Cerebellar nuclear complex (tissue), 1 donor: ENCODE results near the gene DAG1.

ENCODE experiments used
- DNase-seq, 2 experiments: peaks; one replicate each; lab custom pipeline; 2025; lab: John Stamatoyannopoulos, UW

Gene DAG1

DNA sequence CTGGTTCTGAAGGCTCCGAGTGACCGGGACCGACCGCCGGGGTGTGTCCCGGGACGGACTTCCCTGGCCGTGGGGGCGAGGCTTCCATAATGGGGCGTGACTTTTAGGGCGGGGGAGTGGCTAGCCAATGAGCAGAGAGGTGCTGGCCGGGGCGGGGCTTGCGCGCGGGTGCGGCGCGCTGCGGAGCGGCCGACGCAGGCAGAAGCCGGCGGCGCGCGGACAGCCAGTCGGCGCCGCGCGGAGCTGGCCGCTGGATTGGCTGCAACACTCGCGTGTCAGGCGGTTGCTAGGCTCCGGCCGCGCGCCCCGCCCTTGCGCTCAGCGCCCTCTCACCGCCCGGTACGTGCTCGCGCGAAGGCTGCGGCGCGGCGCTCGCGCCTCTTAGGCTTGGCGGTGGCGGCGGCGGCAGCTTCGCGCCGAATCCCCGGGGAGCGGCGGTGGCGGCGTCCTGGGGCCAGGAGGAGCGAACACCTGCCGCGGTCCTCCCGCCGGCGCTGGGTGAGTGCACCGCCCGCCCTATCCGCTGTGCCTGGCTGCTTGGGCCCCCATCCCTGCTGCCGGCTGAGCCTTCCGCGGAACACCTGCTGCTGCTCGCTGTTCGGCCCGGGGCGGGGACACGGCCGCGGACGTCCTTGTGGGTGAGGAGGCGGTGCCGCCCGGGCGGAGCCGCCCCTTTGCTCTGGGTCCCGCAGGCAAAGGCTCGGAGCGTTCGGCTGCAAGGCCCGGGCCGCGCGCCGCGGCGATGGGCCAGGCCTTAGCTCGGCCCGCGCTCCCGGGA, at the start of gene DAG1:
TSS of gene DAG1 (plus strand) at position 332 of the 778 bp plus-strand sequence. CDS start 40,268 bp downstream, outside the sequence.
- peak; percentile 63 to 82 for DNase-seq

DNA sequence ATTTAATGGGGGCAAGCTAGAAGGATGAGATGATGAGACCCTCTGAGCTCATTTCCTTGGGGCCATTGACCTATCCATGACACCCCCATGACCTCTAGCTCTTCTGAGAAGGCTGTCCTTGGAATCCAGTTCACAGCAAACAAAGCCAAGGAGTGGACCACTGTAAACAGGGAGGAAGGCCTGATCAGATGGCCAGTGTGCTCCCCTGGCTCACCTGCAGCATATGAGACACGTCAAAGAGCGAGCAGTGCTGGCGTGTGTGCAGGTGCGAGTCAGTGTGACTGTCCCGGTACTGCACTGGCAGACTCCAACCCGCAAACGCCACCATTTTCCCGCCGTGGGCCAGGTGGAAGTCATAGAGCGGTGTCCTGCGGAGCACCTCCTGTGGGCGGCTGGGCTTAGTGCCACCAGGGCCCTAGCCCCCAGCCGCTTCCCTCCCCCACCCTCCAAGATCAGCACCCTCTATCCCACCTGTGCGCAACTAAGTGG, 48.1 kb upstream of the DAG1 start:
- no peak for DNase-seq

GRCh38 chr3:49422379-49423248, 47.5 kb upstream of the DAG1 start, which contains the start of gene AMT:
Gene AMT (minus strand): TSS chr3:49422473. CDS start chr3:49422450, 23 bp downstream.
- DNase-seq = peak in 1 of 2 experiments; percentile 12

DNA sequence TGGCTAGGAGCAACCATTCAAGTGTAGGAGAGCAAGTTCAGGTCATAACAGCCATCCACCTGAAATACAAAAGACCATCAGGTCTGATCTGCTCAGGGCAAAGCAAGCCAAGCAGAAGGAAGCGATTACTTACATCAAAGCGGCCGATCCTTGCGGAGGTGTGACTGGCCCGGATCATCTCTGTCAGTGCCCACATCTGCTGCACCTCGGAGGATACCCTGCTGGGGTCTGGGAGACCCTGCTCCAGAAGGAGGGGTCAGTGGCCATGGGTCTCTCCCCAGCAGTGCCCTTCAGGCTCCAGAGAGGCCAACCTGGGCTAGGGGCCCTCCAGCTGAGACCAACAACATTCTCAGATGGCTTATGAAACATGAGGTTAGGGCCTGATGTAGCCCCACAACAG, 45.3 kb upstream of the DAG1 start:
- DNase-seq = no peak

GRCh38 chr3:49427586-49427985, 42.5 kb upstream of the DAG1 start:
- DNase-seq = no peak

DNA sequence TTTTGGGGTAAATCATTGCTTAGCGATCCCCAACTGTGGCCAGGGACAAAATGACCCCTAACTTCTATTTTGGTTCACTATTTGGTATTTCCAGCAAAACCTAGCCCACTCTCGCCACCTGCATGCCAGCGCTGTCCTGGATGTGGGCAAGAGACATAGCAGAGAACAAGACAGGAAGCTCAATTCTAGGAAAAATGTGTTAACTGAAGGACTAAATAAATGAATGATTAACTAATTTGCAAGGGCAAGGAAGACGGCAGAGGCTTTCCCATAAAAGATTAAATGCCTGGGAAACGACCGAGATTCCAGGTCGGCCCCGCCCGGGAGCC, 41.4 kb upstream of the DAG1 start:
- no peak for DNase-seq

DNA sequence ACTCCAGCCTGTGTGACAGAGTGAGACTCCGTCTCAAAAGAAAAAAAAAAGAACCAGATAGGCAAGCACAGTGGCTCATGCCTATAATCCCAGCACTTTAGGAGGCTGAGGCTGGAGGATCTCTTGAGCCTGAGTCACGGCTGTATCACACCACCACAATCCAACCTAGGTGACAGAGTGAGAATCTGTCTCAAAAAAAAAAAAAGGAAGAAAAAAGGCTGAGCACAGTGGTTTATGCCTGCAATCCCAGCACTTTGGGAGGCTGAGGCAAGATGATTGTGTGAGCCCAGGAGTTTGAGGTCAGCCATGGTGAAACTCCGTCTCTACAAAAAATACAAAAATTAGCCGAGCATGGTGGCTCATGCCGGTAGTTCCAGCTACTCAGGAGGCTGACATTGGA, 35.3 kb upstream of the DAG1 start:
- no peak for DNase-seq

GRCh38 chr3:49445391-49445790, 24.7 kb upstream of the DAG1 start:
- DNase-seq = no peak

DNA sequence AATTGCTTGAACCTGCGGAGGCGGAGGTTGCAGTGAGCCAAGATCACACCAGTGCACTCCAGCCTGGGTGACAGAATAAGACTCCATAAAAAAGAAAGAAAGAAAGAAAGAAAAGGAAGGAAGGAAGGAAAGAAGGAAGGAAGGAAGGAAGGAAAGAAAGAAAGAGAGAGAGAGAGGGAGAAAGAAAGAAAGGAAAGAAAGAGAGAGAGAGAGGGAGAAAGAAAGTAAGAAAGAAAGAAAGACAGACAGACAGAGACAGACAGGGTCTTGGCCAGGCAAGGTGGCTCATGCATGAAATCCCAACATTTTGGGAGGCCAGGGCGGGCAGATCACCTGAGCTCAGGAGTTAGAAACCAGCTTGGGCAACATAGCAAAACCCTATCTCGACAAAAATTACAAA, 16.4 kb upstream of the DAG1 start:
- DNase-seq = no peak

GRCh38 chr3:49454458-49454857, 15.6 kb upstream of the DAG1 start:
- DNase-seq = no peak

- no peak for DNase-seq
Observed at GRCh38 chr3:49454898-49455681, 15.0 kb upstream of the DAG1 start.

DNA sequence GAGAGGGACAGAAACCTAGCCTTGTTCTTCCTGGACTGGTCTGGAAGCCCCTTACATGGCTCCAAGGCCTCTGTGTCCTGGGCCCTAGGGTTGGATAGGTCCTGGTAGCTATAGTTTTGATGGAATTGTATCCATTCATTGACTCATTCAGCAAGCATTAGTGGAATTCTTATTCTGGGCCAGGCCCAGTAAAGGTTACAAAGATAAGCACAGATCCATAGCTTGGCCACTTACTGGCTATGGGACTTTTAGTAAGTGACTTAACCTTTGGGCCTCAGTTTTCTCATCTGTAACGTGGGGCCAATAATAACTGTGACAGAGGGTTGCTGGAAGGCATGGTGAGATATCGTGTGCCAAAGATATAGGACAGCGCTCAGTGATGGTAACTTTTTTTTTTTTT, 13.6 kb upstream of the DAG1 start:
- DNase-seq = no peak

- no peak for DNase-seq
Observed at GRCh38 chr3:49460188-49460890, 9.7 kb upstream of the DAG1 start.

- DNase-seq = no peak
Observed at GRCh38 chr3:49460956-49461355, 9.1 kb upstream of the DAG1 start.

DNA sequence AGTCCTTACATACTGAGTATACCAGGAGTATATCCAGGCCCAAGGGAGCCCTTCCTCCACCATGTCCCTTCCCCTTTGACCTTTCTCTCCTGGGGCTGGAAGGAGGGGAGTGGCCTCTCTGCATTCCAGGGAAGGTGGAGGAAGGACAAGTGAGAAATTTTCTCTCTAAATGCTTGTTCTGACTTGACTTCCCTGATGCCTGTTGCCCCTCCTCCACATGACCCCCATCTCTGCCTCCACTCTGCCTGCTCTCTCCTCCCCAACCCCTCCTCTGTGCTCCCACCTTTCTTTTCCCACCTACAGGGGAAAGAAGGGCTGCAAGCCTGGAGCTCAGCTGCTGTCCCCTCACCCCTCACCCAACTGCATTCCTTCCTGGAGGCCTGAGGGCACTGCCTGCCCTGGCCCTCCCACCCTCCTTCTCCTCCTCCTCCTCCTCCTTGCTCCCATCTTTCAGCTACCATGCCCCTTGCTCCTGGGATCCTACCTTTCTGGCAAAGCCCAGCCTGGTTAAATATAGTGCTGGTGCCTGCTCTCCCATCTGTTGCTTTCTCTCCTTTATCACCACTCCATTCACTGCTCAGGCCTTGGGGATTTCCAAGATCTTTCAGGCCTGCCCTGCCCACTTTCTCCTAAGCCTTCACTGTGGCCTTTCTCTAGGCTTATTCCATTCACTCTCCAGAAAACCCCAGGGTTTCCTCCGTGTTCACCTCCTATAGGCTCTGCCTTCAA, 8.5 kb upstream of the DAG1 start:
- no peak for DNase-seq

DNA sequence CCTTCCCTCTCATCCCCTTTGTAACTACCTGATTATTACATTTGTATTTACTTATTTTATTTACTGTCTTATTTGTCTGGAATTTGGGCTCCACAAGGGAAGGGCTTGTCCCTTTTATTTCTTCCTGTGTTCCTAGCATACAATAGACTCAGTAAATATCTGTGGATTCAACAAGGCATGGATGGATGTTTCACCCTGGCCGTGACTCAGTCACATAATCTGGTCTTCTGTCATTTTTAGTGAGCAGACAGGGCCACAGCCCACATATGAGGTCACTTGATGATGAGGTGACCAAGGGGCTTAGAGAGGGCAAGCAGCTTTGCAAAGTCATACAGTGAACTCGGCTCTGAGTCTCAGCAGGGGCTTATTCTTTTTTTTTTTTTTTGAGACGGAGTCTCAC, 7.8 kb upstream of the DAG1 start:
- DNase-seq = no peak

DNA sequence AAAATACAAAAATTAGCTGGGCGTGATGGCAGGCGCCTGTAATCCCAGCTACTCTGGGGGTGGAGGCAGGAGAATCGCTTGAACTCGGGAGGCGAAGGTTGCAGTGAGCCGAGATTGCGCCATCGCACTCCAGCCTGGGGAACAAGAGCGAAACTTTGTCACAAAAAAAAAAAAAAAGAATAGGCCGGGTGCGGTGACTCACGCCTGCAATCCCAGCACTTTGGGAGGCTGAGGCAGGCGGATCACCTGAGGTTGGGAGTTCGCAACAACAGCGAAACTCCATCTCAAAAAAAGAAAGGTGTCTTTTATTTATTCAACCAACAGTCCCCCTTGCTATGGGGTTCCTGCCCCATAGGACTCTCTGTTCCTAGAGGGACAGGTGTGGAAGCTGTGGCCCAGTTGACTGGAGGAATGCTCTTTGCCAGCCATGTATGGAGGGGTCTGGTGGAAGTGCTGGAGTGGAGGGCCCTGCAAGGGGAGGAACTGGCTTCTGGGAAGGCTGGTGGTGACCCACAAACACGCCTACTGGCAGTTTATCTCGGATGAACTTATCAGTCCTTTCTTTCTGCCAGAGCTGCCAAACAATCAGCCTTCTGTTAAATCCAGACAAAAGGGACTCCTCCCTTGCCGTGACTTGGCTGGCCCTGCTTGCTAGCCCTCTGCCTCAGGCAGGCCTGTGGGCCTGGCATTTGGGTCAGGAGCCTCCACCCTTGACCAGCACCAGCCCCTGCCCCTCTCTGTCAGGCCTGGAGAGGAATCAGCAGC, 4.6 kb upstream of the DAG1 start:
- no peak for DNase-seq

GRCh38 chr3:49466085-49466484, 4.0 kb upstream of the DAG1 start:
- DNase-seq = no peak

DNA sequence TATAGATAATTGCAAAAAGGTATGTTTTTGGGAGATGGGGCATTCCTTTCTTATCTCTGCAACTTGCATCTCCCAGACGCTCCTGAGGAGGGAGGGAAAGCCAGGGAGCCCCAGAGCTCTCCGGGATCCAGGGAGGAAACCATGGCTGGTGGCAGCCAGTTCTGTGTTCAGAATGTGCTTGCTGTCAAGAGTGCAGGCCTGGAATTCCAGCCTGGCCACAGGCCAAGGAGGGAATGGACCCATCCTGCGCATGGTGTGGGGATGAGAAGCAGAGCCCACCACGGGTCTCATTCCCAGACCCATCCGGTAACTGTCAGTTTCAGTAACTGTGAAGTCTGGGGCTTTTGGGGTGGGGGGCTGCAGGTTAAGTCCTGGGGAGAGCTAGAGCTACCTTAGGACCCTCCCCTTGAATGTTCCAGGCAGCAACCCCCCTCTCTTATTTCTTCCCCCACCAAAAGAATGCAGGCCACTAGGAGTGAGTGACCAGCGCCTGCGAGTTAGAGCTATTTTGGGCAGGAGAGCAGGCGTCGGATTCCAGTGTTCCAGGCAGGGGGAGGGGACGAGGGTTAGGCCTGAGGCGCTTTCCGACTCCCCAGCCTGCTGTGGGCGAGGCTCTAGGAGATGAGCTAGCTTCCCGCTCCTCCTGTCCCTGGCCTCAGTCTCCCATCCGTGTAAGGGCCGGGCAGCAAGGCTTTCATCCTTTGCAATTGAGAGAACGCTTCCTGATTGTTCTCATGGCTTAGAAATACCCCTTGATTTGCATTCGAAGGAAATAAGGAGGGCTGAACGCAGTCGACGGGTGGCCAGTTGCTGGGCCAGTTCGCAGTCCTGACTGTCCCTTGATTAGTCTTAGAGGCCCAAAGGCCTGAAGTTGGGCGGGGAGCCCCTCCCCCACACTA, 781 bp upstream of the DAG1 start:
- no peak for DNase-seq
